Epithelial cell of umbilical artery (primary cell): ENCODE measurements around the gene FAM193B. TPM values are rescaled to one million over a fixed set of nuclear protein-coding genes. Genes with fewer than 3 reads are reported as not detected.

ENCODE experiments used
- total RNA-seq: library from RNA; depleted of rRNA; stranded (reverse); fragments of >200 nt; gene quantifications from 2 replicates; pipeline ENCODE4 v1.2.3, GENCODE V29; 2014

The FAM193B gene
- 11.7 and 13.1 TPM in 2 replicates for total RNA-seq

DNA sequence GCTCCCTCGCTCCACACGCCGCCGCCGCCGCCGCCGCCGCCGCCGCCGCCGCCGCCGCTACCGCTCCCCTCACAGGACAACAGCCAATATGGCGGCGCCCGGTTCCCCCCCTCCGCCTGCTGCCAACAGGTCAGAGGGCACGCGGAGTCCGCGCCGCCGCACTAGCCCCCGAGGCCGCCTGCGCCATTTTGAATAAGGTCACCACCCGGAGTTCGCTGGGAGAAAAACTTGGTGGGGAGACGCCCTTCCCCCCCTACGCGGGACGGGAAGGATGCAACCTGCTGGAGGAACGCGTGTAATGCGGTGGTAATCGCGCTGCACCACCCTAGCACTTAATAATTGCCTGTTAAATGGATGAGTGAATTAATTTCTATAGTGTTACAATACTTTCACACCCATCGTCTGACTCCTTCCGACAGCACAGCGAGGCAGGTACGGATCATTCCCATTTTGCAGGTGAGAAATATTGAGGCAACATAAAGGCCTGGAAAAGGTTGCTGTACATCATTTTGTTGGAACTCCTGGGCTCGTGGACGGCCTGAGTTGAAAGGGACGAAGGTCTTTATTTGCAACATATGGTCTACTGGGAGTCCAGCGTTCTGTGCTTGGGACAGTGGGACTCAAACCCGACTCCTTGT lies at the start of gene FAM193B:
Gene FAM193B, minus strand, starts transcription at position 90 of the 638 bp plus-strand sequence. CDS start 105 bp downstream, outside the sequence.

DNA sequence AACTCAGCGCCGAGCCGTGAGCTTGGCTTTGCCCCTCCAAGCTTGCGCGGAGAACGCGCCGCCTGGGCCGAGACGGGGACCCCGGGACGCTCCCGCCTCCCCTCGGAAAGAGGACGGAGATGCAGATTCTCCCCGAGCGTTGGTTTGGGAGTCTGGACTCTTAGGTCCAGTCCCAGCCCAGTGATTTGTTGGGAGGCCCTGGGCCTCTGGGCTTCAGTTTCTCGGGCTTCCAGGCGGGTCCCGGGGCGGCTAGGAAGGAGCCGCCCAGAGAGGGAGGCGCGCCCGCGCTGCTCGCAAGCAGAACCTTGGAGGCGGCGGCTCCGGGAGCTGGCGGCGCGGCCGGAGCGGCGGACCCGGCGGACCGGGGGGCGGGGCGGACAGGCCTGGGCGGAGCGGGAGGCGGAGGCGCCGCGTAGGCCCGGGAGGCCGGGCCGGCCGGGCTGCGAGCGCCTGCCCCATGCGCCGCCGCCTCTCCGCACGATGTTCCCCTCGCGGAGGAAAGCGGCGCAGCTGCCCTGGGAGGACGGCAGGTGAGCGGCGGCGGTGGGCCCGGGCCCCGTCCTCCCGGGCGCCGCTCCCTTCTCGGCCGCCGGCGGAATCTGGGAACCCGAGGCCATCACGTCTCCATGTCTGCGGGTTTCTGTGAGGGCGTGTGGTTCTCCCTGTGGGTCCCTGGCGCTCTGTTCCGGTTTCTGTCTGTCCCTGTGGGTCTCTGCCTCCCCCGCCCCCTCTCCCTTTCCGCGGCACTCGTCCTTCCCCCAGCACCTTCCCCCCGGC lies 45.6 kb upstream of the FAM193B start, which contains the start of gene B4GALT7:
Gene B4GALT7, plus strand, starts transcription at position 402 of the 777 bp plus-strand sequence. Its CDS starts 79 bp downstream, at position 481.

DNA sequence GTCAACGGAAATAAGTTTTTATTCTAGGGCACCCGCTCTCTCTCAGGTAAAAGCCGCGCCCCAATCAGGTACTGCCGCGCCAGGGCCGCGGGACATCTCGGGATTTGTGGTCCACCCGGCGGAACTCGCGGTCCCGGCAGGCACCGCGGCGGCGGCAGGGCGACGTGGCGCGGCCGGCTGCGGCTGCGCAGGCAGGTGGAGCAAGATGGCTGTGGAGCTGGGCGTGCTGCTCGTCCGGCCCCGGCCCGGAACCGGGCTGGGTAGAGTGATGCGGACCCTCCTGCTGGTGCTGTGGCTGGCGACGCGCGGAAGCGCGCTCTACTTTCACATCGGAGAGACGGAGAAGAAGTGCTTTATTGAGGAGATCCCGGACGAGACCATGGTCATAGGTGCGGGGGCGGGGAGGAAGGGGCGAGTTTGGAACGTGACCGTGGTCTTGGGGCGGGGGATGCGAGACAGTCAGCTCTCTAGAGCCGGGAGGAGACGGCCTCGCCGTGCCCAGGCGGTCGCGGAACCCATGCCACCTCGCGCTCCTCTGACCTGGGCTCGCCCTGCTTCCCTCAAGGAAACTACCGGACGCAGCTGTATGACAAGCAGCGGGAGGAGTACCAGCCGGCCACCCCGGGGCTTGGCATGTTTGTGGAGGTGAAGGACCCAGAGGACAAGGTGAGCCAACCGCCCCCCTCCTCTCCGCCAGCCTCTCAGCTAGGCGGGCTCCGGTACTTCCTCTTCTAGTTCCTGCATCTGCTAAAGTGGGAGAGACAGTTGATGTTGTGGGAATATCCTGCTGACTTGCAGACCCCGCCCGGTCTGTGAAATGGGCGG lies 37.9 kb upstream of the FAM193B start, which contains the start of gene TMED9:
Gene TMED9, plus strand, starts transcription at position 194 of the 825 bp plus-strand sequence. Its CDS starts 12 bp downstream, at position 206.

GRCh38 chr5:177516601-177517568 lies 37.5 kb downstream of the FAM193B start, which contains the start of gene DDX41:
Gene DDX41, minus strand, starts transcription at chr5:177516961. Its CDS starts 16 bp downstream, at chr5:177516945.

DNA sequence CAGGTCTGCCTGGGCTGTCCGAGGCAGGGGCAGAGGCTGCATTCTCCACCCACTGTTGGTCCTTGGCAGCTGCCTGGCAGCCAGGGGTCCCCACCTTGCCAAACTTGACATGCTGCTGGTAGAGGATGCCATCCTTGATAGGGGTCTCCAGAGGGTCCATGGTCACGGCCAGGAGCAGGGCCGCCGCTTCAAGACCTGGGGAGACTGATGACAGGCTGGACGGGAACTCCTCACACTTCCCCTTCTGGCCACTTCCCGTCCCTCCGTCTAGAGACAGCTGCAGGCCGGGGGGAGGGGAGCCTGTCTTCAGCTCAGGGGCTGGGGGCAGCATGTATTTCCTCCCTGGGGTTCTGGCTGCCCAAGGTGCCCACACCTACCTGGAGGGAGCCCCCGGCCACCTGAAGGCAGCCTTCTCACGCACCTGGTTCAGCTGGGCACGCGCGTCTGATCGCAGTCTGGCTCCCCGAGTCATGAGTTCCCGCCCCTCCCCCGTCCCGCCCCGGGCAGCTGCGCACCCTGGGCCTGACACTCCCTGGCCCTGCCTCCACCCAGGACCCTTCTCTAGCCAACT lies 44.9 kb downstream of the FAM193B start, which contains the start of gene DOK3:
Gene DOK3, minus strand, starts transcription at position 446 of the 571 bp plus-strand sequence. Its CDS starts 286 bp downstream, at position 160.

GRCh38 chr5:177497292-177498012 lies 56.9 kb downstream of the FAM193B start, which contains the start of gene PDLIM7:
Gene PDLIM7, minus strand, starts transcription at chr5:177497604. Its CDS starts 1,092 bp downstream, at chr5:177496512.

DNA sequence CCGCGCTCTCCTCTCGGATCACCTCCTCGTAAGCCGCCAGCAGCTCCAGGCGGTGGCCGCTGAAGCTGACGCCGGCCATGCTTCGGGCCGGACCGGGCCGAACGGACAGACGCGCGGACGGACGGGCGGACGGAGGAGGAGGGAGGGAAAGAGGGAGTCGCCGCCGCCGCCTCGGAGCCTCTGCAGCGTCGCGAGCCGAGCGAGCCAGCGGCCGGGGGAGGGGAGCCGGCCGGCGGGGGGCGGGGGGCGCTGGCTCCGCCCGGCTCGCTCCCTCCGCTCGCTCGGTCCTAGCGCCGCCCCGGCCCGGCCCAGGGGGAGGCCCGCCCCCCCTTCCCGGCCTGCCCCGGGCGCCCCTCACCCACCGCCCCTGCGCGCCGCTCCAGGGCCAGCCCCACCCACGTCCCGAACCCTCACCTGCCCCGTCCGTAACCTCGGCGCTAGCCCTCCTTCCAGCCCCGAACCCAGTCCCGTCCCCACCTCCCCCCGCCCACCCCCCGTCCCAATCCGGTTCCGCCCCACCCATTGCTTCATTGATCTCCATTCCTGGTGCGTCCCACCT lies 80.8 kb downstream of the FAM193B start, which contains the start of gene DBN1:
Gene DBN1, minus strand, starts transcription at position 192 of the 559 bp plus-strand sequence. Its CDS starts 113 bp downstream, at position 79.

Other genes with a start within 250 kb of the FAM193B start
- gene MXD3, start 242.7 kb downstream of the FAM193B start, total RNA-seq: 14.0 and 39.8 TPM in 2 replicates
- gene LMAN2, start 202.9 kb downstream of the FAM193B start, total RNA-seq: 441 and 442 TPM in 2 replicates
- 5.2 and 7.5 TPM in 2 replicates for gene RGS14, start 196.6 kb downstream of the FAM193B start, total RNA-seq
- not detected in 2 replicates for gene SLC34A1, start 170.1 kb downstream of the FAM193B start, total RNA-seq
- not detected in 2 replicates for gene PFN3, start 153.9 kb downstream of the FAM193B start, total RNA-seq
- gene F12, start 145.0 kb downstream of the FAM193B start, total RNA-seq: 1.3 and 1.7 TPM in 2 replicates
- 27.0 and 31.0 TPM in 2 replicates for gene GRK6, start 127.9 kb downstream of the FAM193B start, total RNA-seq
- 5.8 and 10.8 TPM in 2 replicates for gene PRR7, start 107.7 kb downstream of the FAM193B start, total RNA-seq
- gene DBN1, start 80.9 kb downstream of the FAM193B start, total RNA-seq: 152 and 161 TPM in 2 replicates
- gene PDLIM7, start 57.0 kb downstream of the FAM193B start, total RNA-seq: 54.4 and 99.4 TPM in 2 replicates
- 0.65 and 3.6 TPM in 2 replicates for gene DOK3, start 44.7 kb downstream of the FAM193B start, total RNA-seq
- 84.5 and 96.1 TPM in 2 replicates for gene DDX41, start 37.6 kb downstream of the FAM193B start, total RNA-seq
- 215 and 232 TPM in 2 replicates for gene TMED9, start 37.6 kb upstream of the FAM193B start, total RNA-seq
- 31.3 and 35.7 TPM in 2 replicates for gene B4GALT7, start 45.6 kb upstream of the FAM193B start, total RNA-seq
- gene FAM153A, start 228.3 kb upstream of the FAM193B start, total RNA-seq: not detected in 2 replicates